VCaP (cell line): ENCODE results near the gene ABCA13.

Experiments used
- H3K27ac ChIP-seq: fragments of 450-650 bp; 2 replicates; pipeline ENCODE4 v1.5.1; 2017
- CTCF ChIP-seq: fragments of 450-650 bp; conservative IDR thresholded peaks from 2 replicates; pipeline ENCODE4 v1.5.1; 2017; ENCODE audit warnings: mild to moderate bottlenecking, moderate library complexity

The ABCA13 gene

GRCh38 chr7:48217266-48217665 lies 46.0 kb downstream of the ABCA13 start:
- no peak overlapping the region for H3K27ac ChIP-seq
- TF ChIP-seq CTCF, result no peak

GRCh38 chr7:48217753-48218152 lies 46.5 kb downstream of the ABCA13 start:
- no peak overlapping the region for H3K27ac ChIP-seq
- no peak for TF ChIP-seq CTCF

- no peak overlapping the region for H3K27ac ChIP-seq
- TF ChIP-seq CTCF, result no peak
These were observed 52.8 kb downstream of the ABCA13 start for GRCh38 chr7:48224042-48224441.

DNA sequence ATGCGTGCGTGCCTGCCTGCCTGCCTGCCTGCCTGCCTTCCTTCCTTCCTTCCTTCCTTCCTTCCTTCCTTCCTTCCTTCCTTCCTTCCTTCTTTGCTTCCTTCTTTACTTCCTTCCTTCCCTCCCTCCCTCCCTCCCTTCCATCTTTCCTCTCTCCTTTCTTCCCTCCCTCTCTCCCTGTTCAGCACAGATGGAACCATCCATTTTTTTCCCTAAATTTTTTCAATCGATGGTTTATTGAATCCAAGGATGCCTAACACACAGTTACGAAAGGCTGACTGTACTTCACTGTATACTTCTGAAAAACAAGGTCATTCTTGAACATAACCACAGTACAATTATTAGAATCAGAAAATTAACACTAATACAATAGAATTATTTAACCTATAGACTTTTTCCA lies 53.8 kb downstream of the ABCA13 start:
- H3K27ac ChIP-seq, result no peak overlapping the region
- TF ChIP-seq CTCF, result no peak

DNA sequence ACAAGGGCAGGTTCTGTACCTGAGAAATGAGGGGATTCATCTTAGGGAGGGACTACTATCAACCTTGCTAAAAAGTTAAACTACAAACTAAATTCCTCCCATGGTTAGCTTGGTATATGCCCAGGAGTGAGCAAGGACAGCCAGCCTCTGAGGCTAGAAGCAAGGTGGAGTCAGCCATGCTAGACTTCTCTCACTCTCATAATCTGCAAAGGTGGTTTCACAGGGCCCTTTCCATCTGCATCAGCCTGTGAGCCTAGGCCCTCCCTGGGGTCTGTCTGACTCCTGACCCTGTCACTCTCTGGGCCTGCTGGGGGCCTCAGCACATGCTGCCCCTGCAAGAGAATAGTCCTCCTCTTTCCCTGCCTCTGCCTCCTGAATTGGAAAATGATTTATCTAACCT lies 66.1 kb downstream of the ABCA13 start:
- no peak overlapping the region for H3K27ac ChIP-seq
- TF ChIP-seq CTCF, result no peak

DNA sequence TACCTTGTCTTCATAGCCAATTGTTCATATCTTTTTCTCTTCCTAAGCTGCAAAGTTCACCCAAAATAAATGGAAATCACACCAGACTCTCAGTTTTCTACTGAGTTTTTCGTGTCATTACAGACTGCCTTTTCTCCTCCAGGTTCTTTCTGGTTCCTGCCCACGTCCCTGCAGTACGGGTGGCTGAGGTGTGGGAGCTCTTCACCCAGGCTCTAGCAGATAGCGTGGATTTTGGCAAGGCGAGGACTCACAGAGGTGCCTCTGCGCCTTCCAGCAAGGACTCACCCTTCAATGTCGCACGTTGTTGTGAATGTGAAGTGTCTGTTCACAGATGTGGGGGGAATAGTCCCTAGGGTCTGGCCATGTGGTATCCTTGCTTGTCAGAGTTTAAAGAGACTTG lies 71.6 kb downstream of the ABCA13 start:
- TF ChIP-seq CTCF, result no peak
- H3K27ac ChIP-seq, result no peak overlapping the region

- no peak for TF ChIP-seq CTCF
- H3K27ac ChIP-seq, result no peak overlapping the region
These were observed 73.6 kb downstream of the ABCA13 start for GRCh38 chr7:48244864-48245271.
